NOMO-1 (cell line): Measurements from ENCODE around the gene PRKN.

Experiments
- DNase-seq, 2 experiments: peaks; one replicate each; lab custom pipeline; 2025; ENCODE audit not compliant: unreplicated experiment in 2 of 2; lab: John Stamatoyannopoulos, UW

PRKN gene

DNA sequence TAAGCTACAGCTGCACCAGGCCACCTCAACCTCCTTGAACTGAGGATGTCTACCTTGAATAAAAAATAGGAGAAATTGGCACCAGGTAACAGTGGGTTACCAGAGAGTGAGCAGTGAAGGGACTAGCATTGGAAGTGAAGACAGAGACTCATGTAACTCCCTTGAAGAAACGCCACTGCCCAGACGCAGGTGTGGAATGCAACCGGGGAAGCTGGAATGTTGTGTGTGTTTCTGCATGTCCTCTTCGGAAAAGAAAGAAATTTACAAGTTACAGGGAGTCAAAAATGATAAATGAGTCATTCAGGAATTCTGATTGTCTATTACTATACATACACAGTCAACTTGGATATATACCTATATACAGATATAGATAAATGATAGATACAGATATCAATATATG, 939.0 kb downstream of the PRKN start:
- no peak for DNase-seq

DNA sequence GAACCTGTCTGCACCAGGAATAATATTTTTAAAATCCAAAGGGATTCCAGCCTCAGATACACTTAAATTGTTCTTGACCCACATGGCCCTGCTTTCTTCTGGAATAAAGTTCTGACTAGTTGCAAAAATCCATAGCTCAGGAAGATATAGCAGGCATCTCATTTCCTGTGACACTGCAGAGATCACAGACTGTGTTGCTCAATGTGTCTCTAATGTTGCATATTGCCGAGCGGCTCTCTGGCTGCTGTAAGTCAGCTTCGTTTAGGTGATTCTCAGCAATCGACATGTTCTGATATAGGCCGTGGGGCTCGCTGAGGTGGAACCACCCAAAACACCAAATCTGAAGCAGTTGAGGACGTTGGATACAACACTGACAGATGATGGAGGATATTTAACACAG, 955.4 kb downstream of the PRKN start:
- DNase-seq: no peak

DNA sequence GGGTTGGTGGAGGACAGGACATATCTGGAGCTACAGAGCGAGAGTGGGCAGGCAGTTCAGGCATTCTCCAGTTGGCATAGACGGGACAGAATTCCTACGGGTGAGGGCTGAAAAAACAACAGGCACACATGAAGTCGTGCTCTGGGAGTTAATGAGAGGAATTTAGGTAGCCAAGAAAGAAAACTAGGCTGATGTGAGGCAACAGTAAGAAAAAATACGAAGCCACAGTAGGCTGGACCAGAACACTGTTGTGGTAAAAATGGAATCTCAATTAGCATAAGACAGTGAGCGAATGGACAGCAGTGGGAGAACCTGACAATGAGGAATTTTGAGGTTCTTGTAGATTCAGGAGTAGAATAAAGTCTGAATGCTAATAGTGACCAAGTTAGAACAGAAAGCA, 965.6 kb downstream of the PRKN start:
- DNase-seq: no peak

DNA sequence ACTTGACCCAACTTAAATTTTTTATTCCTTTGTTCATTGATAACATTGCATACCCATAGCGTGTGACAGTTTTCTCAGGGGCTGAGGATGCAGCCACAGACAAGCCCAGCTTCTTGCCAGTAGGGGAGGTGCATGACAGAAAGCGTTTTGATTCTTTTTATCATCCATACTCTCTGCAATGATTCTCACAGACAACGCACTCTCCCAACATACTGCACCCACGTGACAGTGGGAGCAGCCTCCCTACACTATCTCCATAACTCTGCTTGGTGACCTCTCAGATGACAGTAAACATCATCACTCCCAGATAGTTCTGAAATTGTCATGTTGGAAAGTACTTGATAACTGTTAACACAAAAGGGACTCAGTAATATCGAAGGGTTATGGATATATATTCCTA, 972.5 kb downstream of the PRKN start:
- DNase-seq: no peak

DNA sequence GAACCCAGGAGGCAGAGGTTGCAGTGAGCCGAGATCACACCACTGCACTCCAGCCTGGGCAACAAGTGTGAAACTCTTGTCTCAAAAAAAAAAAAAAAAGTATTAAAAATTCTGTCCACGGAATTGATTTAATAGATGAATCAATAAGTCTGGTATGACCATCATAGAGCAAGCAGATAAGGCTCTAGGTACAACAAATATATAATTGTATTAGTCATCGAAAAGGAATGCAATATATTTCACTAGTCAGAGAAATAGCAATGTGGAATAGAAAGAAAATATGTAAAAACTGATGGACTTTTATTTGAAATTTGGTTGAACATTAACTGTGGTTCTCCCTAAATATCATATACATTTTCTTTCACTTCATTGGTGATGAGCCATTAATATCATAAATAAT, 976.9 kb downstream of the PRKN start:
- no peak for DNase-seq

DNA sequence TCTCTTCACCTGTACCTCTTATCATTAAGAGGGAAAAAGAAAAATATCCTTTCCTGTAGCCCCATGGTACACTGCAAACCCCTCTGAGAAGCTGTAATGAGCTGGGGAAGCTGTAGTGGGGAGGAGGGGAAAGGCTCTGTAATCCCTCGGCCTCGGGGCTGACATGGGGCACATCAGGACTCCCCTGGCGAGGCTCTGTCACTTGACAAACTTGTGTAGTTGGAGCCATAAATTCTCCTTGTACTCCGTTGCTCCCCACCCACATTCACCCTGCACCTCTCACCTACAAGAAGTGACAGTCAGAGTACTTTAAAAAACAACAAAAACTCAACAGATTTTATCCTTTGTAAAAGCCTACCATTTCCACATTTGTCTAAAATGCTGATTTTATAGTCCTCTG, 978.0 kb downstream of the PRKN start:
- DNase-seq: no peak

DNA sequence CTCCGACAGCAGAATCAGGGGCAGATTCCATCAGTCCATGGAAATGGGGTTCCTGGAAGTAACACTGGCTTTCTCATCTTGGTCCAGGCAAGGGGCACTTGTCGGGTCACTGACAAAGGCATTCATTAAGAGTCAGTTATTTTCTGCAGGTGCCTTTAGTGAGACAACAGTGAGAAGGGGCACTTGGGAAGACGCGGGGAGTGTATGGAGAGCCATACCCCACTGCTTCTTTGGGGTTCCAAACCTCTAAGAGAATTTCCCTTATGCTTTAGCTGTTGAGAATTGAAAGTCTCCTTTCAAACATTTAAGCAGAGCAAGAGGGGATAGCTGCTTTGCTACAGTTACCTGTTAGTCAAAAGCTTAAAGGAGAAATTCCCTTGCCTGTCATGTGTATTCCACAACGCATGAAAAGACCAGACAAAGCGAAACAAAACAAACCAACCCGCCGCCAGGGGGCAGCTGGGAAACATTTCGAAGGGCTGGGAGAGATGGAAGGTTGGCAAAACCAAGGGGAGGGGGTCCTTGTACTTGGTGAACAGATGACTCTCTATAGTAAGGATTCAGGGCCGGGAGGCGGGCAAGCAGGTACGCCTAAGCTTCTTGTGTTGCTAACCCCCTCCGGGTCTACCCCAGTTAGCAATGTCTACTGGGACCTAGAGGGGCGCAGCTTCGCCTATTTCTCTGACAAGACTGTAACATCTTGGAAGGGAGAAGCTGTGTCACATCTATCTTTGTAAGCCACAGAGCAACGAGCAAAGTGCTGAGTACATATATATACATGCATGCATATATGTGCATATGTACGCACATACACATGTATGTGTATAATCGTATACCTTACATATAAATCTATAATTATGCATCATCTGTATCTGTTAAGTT, 978.8 kb downstream of the PRKN start:
- no peak for DNase-seq

DNA sequence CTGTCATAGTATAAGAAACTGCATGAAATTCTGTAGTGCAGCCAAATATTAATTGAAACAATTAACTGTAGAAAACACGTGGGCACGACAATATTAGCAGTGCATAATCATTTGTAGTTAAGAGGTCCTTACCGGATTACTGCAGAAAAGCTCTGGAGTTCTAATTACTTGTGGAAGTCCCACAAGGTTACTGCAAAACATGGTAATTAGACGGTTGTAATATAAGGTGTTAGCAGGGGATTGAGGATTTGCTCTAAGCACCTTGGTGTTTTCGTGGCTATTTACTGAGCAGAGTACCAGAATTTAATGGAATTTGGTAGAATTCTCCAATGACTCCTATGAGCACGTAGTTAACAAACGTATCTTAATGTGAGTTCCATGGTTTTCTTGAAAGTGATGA, 980.1 kb downstream of the PRKN start:
- DNase-seq: no peak

DNA sequence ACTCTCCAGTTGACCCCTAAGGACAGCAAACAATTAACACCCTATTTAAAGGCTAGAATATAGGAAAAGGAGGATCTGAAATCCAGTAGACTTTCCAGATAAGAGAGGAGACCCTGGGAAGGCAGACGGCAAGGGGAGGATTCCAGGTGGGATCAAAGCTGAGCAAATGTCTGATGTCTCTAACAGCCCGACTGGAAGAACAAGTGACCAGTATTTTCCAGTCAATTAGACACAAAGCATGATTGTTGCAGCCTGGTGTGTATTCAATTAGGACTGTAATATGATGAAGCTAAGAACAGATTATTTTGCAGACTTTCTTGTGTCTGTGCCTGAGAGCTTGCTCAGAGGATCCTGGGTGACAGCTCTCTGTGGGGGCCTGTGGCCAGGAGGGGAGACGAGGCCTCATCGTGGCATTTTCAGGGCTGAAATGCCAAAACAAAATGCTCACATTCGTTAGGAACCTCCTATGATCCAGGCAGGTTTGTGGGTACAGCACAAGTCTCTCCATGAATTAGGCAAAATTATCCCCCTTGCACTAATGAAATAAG, 981.9 kb downstream of the PRKN start:
- no peak for DNase-seq

DNA sequence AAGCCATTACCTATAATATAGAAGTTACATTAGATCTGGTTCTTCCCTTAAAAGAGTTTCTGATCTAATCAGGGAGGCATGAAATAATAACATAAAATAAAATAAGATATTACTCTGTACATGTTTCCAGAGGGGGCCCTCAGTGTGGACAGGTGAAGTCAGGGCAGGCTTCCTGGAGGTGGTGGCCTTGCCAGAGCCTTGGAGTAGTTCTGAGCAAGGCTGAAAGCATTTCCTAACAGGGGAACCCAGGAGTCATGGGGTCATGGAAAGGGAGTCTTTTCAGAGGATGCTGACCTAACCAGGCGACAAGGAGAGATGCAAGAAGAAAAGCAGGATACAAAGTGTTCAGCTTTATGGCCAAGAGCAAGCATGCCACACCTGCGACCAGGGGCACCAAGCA, 982.4 kb downstream of the PRKN start:
- DNase-seq: no peak

DNA sequence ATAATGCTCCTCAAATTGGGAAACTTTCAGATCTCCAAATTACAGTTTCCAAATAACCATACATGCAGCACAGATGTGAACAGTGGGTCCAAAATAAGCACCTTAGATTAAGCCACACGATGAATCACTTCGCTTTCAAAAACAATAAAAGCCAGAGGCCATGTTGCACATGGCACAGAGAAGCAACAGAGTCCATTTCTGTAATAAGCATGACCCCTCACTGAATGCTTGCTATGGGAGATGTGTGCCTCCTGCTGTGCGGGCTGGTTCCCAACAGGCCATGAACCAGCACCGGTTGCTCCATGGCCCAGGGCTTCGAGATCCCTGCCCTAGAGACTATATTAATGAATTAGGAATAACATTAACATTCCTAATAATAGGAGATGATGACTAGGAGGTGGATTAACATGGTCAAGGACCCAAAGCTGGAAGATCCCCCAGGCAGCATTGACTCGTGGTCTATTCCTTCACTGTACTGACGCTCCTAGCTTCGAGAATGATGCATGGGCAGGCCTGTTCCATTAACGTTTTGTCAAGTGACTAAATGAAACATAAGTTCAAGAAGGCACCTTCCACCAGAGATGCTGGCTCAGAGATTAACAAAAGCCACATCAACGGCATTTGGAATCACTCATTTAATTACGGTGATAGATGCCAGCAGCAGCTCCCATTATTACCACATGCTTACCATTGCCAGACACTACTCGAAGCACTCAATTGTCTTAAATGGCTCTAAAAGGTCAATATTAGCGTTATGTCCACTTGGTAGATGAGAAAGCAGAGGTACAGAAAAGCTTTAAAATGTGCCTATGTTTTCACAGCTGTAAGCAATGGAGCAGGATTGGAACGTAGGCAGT, 983.1 kb downstream of the PRKN start:
- no peak for DNase-seq

DNA sequence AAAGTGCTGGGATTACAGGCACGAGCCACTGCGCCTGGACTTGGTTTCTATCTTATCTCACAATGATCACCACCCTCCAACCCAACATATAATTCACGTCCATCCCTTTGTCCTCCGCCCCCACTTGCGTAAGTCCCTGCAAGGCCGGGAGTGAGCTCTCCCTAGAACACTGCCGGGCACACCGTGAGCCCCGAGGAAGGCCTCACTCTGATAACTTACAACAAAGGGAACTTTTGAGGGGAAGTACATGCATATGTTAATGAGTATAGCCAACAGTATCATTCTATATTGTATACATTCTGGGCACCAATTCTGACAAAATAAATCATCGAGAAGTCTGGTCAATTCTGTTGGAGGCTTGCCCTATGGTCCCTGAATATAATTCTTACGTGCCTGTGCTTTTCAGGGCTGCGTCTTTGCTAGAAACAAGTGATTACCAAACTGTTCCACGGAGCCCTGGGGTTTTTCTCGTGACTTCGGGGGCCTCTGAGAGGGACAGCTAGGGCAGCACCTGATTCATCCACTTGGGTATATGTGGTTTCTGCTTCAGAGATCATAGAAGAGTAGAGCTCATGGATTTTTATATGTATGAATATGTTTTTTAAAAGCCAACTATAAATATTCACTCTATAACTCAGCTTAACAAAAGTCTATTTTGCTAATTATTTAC, 983.9 kb downstream of the PRKN start:
- no peak for DNase-seq

DNA sequence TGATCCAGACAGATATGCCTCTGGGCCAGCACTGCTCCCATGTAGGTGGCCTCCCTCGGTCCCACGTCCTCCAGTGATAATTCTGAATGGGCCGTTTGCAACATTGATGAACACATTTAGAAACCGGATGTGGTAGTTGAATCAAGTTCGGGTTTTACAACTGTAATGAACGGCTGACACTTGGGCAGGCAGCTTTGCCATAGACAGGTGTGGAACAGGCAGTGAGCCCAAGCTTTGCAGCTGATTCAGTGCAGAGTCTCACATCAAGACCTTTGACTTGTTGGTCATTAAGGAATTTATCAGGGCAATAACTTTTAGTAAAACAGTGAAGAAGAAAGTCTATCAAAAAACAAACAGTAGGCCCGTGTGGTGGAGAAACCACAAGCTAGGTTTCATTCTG, 987.1 kb downstream of the PRKN start:
- no peak for DNase-seq

DNA sequence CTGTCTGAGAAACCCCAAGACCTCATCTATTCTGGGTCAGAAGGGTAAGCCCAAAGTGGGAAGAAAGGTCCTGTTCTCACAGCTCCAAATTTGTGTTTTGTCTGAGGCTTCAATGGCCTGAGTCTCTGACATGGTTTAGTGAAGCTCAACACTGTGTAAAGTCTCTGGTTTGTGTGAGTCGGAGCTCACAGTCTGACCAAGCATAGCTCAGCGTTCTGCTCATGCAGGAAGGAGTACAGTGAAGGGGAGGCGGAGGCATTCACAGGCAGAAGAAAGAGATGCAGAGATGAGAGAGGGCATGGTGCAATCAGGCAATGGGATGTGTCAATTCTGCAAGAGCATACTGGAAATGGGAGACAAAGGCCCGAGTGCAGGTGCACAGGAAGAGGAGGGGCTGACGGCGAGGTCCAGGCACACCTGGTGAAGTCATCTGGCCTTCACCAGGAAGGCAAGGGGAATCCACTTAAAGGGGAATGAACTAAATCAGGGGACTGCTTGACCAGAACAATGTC, 990.7 kb downstream of the PRKN start:
- no peak for DNase-seq

DNA sequence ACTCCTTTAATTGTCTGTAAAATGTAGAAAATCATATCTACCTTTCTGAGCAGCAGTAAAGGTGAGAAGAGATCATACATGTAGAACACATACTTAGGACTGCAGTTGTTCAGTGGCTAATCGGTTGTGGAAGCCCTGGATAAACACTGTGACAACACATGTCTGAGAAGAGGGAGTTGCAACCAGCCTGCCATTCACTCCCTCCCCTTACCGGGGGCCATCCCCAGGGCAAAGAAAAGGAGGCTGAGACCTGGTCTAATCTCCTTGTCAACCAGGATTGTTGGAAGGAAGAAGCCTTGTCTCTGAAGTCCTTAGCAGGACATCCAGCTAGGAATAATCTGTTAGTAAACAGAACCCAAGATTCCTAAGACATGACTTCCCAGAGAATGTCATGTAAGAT, 991.2 kb downstream of the PRKN start:
- no peak for DNase-seq

DNA sequence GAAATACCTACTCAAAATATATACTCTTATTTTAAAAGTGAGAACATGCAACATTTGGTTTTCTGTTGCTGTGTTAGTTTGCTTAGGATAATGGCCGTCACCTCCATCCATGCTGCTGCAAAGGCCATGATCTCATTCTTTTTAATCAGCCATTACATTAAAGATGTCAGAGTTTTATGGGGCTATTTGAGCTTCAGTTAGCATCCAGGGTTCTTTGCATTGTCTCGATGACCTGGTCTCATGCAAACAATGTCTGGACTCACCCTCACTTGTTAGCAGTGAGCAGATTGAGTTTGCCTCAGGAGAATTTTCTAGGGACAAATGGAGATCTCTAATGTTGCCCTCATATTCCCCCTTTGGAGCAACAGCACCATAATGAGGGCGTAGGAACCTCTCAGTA, 995.0 kb downstream of the PRKN start:
- DNase-seq: no peak

DNA sequence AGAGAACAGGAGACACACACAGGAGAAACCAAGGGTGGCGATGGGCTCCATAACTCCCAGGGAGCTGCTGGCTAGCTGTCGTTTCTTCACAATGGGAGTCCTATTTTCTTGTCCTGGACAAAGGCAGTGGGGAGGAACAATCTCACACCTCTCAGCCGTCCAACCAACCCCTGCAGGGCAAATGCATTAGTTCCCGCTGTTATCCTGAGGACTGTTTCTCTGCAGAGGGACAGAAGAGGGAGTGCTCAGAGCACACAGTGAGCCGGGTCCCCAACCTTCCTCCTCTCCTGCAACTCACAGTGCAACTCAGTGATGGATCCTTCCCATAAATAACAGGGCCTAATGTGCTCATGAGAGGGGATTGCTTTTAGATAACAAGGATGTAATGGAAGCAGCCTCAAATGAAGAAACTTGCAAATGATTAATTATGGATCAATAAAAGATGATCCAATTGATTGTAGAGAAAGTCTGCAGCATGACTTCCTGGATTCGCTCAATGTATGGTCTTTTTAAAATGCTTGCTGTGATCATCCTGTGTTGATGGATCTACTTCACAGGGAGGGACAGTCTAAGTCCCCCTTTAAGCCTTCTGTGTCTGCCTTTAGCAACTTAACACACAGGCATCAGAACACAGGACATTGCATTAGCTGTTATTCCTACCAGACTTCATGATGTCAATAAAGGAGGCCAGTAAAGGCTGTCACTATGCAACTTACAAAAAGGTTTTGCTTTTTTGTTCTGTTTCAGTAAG, 1000.3 kb downstream of the PRKN start:
- DNase-seq: no peak

DNA sequence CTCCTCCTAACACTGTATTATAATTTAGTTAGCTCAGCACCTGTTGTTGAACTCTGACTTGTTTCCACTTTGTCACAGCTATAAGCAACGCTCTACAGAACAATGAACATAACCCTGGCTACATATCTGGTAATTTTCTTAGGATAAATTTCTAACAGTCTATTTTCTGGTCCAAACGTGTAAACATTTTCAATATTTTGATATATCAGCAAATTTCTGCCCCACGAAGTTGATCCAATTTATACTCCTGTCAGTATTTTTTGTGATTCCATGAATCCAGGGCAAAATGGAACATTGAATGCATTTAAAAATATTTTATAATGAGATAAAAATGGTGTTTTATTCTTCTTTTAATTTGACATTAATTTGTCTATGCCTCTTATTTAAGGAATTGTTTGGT, 1005.2 kb downstream of the PRKN start:
- no peak for DNase-seq

DNA sequence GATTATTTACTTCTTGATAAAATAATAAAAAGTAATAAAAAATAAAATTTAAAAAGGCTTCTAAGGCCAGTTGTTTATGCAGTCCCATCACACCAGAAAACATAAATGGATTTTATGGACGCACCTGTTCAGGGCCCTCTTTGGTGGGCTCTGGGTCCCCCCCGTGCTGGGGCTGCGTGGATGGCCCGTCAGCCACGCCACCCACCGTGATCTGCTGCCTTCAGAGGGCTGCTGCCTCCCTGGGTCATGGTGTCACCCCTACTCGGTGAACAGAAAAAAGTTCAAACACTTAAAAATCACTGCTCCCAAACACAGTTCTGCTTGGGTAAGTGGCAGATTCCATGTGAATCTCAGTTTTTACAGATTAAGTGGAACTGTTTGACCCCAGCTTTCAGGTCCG, 1006.1 kb downstream of the PRKN start:
- DNase-seq: no peak

DNA sequence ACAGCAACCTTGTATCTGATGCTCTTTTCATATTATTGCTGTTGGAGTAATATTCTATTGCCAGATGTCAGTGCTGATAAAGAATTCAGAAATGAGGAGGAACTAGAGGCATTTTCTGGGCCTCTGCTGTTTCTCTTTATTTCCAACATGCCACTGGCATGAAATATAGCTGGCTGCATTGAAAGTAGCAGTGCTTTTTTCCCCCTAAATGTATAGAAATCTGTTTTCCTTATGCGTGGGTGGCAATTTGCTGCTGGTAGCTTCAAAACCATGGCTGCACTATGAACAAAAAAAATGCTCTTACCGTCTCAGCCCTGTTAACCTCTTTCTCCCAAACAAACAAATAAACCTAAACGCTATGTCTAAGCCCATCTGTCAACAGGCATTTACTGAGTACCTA, 1011.4 kb downstream of the PRKN start:
- no peak for DNase-seq
